Colonic mucosa (tissue), 4 donors: Measurements from ENCODE around the gene KATNAL1. TPM values are rescaled to one million over a fixed set of nuclear protein-coding genes. Genes with fewer than 3 reads are reported as not detected.
"Not testable (repeated sequence)": the region's sequence is repeated elsewhere in the genome, so short reads cannot be mapped to it uniquely, and the experiment has no call there.

Source experiments
- DNase-seq: peaks from one replicate; pipeline ENCODE4 v3.0.0-alpha.2; 2020
- H3K27ac ChIP-seq: fragments of 200-600 bp; one replicate; pipeline ENCODE4 v1.8.0; 2021
- H3K27me3 ChIP-seq: fragments of 200-600 bp; one replicate; pipeline ENCODE4 v1.8.0; 2021
- H3K36me3 ChIP-seq: fragments of 200-600 bp; one replicate; pipeline ENCODE4 v1.8.0; 2021
- H3K4me1 ChIP-seq: fragments of 200-600 bp; one replicate; pipeline ENCODE4 v1.8.0; 2021; ENCODE audit warnings: mild to moderate bottlenecking
- H3K4me3 ChIP-seq: fragments of 200-600 bp; one replicate; pipeline ENCODE4 v1.8.0; 2021
- H3K9ac ChIP-seq, 2 donors: one replicate each; pipeline ENCODE4 v1.7.0; 2013; ENCODE audit warnings: control low read depth in 2 of 2, low read depth in 2 of 2, low read length in 2 of 2
- H3K9me3 ChIP-seq: fragments of 200-600 bp; one replicate; pipeline ENCODE4 v1.8.0; 2021
- intact Hi-C: fragments of 100-400 bp; cut with DNase I; formaldehyde crosslinking; loops from one replicate; pipeline ENCODE4 v1.14.1; 2022
- total RNA-seq, 2 donors: library from RNA; stranded (reverse); fragmentation: NEBNext Ultra II Directional in 1 of 2; extraction: Animal tissue kit (Norgen Biotek cat#: 25700) in 1 of 2; gene quantifications; one replicate each; pipeline ENCODE4 v1.2.1, GENCODE V29; 2021
- TF ChIP-seq, protein P1 (sequence below): fragments of 200-600 bp; IDR thresholded peaks from one replicate; pipeline ENCODE4 v1.8.0; 2022; ENCODE audit warnings: antibody characterized with exemption, mild to moderate bottlenecking
- donor health status: healthy.
- donor health status: DM: no; HTN: no; CAD: no.
- donor health status: DM: no; HTN: no; CAD: no.

Gene KATNAL1
- total RNA-seq, 2 donors from 2014 or later: 5.9 to 9.3 TPM

DNA sequence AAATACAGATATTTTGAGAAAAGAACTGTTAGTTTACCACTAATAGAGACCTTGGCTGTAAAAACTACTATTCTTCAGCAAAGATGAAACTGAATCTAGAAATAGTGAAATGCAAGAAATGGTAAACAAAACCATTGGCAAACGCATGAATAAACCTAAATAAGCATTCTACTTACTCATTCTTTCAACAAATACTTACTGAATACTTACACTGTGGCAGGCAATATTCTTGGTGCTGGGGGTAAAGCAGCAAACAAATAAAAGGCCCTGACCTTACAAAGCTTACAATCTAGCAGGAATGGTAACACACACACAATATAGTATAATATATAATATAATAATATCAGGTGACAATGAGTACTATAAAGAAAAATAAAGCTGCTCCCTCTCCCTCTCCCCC is 38.7 kb downstream of the KATNAL1 start:
- H3K27me3 ChIP-seq: no peaks in the 10 kb centered on the region
- TF ChIP-seq, protein P1, sequence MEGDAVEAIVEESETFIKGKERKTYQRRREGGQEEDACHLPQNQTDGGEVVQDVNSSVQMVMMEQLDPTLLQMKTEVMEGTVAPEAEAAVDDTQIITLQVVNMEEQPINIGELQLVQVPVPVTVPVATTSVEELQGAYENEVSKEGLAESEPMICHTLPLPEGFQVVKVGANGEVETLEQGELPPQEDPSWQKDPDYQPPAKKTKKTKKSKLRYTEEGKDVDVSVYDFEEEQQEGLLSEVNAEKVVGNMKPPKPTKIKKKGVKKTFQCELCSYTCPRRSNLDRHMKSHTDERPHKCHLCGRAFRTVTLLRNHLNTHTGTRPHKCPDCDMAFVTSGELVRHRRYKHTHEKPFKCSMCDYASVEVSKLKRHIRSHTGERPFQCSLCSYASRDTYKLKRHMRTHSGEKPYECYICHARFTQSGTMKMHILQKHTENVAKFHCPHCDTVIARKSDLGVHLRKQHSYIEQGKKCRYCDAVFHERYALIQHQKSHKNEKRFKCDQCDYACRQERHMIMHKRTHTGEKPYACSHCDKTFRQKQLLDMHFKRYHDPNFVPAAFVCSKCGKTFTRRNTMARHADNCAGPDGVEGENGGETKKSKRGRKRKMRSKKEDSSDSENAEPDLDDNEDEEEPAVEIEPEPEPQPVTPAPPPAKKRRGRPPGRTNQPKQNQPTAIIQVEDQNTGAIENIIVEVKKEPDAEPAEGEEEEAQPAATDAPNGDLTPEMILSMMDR: no peak
- H3K9me3 ChIP-seq: no peaks in the 10 kb centered on the region
- intact Hi-C loops: no loop called here
- H3K4me1 ChIP-seq: no peaks in the 10 kb centered on the region
- H3K27ac ChIP-seq: no peak overlapping the region
- DNase-seq: no peak
- no peaks in the 10 kb centered on the region for H3K36me3 ChIP-seq
- no peak overlapping the region for H3K4me3 ChIP-seq
- H3K9ac ChIP-seq: no peak overlapping the region

DNA sequence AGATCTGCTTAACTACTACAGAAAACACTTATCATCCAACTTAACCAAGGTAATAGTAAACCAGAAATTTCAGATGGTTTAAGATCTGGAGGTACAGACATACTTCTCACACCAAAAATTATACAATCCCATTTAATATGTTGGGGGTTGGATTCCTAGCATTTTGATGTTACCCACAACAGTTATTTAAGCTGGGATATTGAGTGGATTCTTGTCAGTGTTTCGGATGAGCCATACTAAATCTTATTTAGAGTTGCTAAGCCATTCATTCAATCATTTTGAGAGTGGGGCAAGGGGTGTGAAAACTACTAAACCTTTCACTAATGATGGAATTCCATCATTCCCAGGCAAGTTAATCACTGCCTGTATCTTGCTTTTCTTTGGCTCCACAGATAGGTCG is 40.6 kb downstream of the KATNAL1 start:
- Histone ChIP-seq H3K36me3 (no peaks in the 10 kb centered on the region), H3K9ac (no peak overlapping the region), H3K27ac (no peak overlapping the region), H3K9me3 (no peaks in the 10 kb centered on the region), H3K4me1 (no peaks in the 10 kb centered on the region), H3K4me3 (no peak overlapping the region), H3K27me3 (no peaks in the 10 kb centered on the region)
- no peak for DNase-seq
- intact Hi-C loops: no loop called here
- TF ChIP-seq, protein P1: no peak

DNA sequence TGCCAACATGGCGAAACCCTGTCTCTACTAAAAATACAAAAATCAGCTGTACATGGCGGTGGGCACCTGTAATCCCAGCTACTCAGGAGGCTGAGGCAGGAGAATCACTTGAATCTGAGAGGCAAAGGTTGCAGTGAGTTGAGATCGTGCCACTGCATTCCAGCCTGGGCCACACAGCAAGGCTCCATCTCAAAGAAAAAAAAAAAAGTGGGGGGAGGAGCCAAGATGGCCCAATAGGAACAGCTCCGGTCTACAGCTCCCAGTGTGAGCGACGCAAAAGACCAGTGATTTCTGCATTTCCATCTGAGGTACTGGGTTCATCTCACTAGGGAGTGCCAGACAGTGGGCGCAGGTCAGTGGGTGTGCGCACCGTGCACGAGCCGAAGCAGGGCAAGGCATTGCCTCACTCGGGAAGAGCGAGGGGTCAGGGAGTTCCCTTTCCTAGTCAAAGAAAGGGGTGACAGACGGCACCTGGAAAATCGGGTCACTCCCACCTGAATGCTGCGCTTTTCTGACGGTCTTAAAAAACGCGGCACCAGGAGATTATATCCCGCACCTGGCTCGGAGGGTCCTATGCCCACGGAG is 48.1 kb downstream of the KATNAL1 start:
- H3K4me1 ChIP-seq, H3K27me3 ChIP-seq, H3K9ac ChIP-seq, DNase-seq, intact Hi-C loops, H3K27ac ChIP-seq, H3K9me3 ChIP-seq, H3K36me3 ChIP-seq, H3K4me3 ChIP-seq: not testable (repeated sequence)

DNA sequence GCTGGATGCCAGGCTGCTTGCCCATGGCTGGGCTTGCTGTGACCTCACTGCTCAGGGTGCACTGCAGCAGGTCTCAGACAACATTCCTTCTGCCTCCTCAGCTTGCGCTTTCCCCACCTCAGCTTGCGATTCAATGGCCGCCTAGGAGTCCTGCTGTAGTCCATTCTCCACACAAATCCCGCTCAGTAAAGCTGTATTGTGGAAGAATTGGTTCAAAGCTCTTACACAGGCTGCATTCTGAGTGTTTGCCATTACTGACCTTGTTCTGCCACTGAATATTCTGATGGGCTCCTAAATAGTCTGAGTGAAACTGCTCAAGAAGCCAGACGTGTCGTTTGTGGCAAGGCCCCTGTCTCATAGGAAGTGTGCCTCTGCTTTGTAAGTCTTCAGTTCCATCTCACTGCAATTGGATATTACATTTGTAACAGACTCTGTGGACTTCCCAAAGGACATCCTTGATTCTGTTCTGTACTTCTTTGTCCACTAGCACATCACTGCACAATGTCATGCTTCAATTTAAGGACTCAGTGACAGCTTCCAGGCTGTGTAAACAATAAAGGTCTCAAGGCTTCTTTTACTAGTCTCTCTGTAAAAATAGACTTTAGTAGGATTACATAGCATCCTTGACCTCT is 49.8 kb downstream of the KATNAL1 start:
- H3K4me1 ChIP-seq: no peaks in the 10 kb centered on the region
- TF ChIP-seq, protein P1: no peak
- H3K4me3 ChIP-seq: no peak overlapping the region
- no peak overlapping the region for H3K27ac ChIP-seq
- H3K9ac ChIP-seq: no peak overlapping the region
- intact Hi-C loops: no loop called here
- H3K36me3 ChIP-seq: no peaks in the 10 kb centered on the region
- no peaks in the 10 kb centered on the region for H3K9me3 ChIP-seq
- no peak for DNase-seq
- H3K27me3 ChIP-seq: no peaks in the 10 kb centered on the region

DNA sequence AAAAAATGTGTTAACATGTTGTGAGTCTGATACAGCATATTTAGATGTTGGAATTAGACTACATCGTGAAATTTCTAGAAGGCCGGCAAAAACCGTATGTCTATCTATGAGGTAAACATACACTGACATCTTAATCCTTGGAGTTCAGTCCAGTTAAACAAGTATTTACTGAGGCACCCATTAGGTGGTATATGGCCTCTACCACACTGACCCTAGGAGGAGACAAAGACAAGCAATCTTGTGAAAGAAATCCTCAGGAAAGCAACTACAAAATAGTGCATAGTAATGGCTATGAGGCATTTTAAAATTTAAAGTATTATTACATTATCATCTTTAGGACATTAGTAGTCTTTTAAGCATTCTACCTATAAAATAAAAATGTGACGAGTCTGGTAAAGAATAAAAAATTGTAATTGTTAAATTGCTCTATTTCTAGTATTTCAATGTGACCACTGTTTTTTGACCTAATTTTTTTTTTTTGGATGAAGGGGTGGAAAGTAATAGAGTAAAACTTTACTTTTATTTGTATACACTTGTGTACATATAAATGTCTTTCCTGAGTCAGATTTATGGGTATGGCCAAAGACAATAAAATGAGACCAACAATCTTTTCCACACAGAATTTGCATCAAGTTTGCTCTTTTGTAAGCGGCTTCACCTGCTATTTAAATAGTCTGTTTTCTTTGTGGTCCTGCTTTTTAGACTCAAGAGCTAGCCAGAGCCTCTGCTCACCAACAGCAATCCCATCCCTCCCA is 50.5 kb downstream of the KATNAL1 start:
- DNase-seq: no peak
- H3K27me3 ChIP-seq: no peaks in the 10 kb centered on the region
- H3K36me3 ChIP-seq: no peaks in the 10 kb centered on the region
- intact Hi-C loops: no loop called here
- H3K9me3 ChIP-seq: no peaks in the 10 kb centered on the region
- no peak overlapping the region for H3K9ac ChIP-seq
- TF ChIP-seq, protein P1: no peak
- H3K27ac ChIP-seq: no peak overlapping the region
- H3K4me1 ChIP-seq: no peaks in the 10 kb centered on the region
- no peak overlapping the region for H3K4me3 ChIP-seq

DNA sequence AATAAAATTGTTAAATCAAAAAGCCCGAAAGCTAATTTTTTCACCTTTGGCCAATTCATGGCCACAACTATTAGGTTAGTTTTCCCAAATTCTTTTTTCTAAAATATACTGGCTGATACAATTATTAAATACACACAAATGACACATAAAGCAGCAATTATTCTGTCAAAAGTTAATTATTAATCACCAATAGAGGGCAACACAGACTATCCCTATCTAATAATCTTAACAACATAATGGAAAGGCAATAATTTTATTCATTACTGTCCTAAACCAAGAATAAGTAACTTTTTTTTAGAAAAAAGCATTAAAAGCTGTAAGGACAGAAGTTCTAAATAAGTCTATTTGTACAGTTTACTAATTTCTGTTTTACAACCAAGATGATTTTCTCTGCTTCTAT is 51.7 kb downstream of the KATNAL1 start:
- no peak for DNase-seq
- intact Hi-C loops: no loop called here
- Histone ChIP-seq H3K27ac (no peak overlapping the region), H3K9ac (no peak overlapping the region), H3K9me3 (no peaks in the 10 kb centered on the region), H3K4me3 (no peak overlapping the region), H3K36me3 (no peaks in the 10 kb centered on the region), H3K4me1 (no peaks in the 10 kb centered on the region), H3K27me3 (no peaks in the 10 kb centered on the region)
- TF ChIP-seq, protein P1: no peak
